Activated naive CD4-positive, alpha-beta T cell treated with anti-CD3 and anti-CD28 coated beads, Interleukin-2, amount 50 U/mL, for 72 hours (primary cell): ENCODE results near the gene DLG3. TPM values are rescaled to one million over a fixed set of nuclear protein-coding genes. Genes with fewer than 3 reads are reported as not detected.
"Not testable (repeated sequence)": the region's sequence is repeated elsewhere in the genome, so short reads cannot be mapped to it uniquely, and the experiment has no call there.

Source experiments
- ATAC-seq, 2 donors: fragments of 150-1000 bp; cut with Tn5 transposase; 2 replicates each; pipeline ENCODE4 v1.10.0; 2021; ENCODE audit warnings: mild to moderate bottlenecking in 2 of 2, moderate library complexity in 2 of 2
- DNase-seq, 2 donors: peaks; one replicate each; pipeline ENCODE4 v3.0.0; 2021 to 2022; ENCODE audit warnings: low spot score in 2 of 2
- H3K27ac Mint-ChIP-seq, 2 donors: one replicate each; pipeline ENCODE4 v1.8.0; 2022; ENCODE audit warnings: mild to moderate bottlenecking in 2 of 2, mixed read lengths in 2 of 2
- H3K36me3 Mint-ChIP-seq, 2 donors: one replicate each; pipeline ENCODE4 v1.8.0; 2022; ENCODE audit warnings: mixed read lengths in 2 of 2
- H3K9me3 Mint-ChIP-seq, 2 donors: one replicate each; pipeline ENCODE4 v1.8.0; 2022; ENCODE audit warnings: mixed read lengths in 2 of 2
- total RNA-seq, 2 donors: library from RNA; stranded (reverse); gene quantifications; one replicate each; pipeline ENCODE4 v1.2.3, GENCODE V29; 2022

Gene DLG3
- total RNA-seq, 2 donors from 2014 or later, result 7.9 to 27.0 TPM

DNA sequence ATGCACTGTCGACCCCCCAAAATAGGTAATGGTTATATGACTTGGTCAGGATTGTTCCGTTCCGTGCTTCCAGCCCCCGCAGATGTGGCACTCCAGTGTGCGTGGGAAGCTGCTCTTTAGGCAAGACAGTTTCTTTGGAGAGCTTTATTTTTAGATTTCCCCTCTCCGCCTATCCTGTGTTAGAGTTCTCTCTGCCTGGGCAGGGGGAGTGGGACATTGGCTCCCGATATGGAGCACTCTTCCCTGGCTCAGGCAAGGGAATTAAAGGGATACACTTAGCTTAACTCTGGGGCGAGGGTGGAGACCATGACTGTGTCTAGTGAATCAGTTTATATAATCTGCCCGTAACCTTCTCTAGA, 36.0 kb downstream of the DLG3 start:
- Mint-ChIP-seq H3K27ac (no peak overlapping the region), H3K36me3 (no peaks in the 10 kb centered on the region), H3K9me3 (no peaks in the 10 kb centered on the region)
- DNase-seq, result no peak
- no peak for ATAC-seq

DNA sequence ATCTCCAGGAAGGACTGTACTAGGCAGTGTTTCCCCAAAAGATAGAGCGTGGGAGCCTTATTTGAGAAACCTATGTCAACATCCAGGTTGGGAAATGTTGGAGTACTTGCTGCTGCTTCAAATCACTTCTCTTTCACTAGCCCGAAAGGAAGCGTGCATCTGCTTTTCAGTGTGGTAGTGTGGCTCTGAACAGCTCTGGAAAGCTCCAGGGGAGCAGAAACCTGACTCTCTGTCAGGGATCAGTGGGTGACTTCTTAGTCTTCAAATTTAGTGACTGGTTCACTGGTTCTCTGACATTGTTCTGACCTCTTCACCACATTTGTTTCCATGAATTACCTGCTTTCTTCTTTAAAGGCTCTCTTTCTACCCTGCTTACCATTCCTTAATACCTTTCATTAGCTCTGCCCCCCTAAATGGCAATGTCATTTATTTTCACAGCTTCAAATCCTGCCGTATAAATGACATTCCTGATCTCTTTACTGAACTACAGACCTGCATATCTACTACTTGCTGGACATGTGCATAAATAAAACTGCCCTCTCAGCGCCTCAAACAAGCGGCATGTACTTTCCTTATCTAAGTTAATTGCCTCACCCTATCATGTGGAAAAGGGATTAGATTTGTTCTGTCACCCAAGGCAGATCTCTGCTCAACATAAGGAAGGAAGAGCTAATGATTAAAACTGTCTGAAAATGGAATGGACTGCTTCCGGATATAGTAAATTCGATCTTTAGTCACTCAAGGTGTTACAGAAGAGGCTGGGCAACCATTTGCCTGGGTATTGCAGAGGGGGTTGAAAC, 37.0 kb downstream of the DLG3 start:
- ATAC-seq (no peak), DNase-seq (no peak)
- no peaks in the 10 kb centered on the region for H3K36me3 Mint-ChIP-seq
- no peaks in the 10 kb centered on the region for H3K9me3 Mint-ChIP-seq
- no peak overlapping the region for H3K27ac Mint-ChIP-seq

DNA sequence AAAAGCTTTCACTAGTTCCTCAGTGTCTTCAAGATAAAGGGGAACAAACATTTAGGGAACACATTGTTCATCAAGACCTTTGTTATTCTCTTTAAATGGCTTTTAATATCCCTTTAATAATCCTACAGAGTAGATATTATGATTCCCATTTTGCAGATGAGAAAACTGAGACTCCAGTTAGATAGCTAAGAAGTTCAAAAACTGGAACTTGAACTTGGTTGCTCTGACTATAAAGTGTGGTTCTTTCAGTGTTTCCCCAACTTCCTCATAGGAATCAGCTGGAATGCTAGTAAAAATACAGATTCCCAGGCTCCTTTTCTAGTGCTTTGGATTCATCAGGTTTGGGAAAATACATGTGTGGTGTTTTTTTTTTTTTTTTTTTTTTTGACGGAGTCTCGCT, 37.7 kb downstream of the DLG3 start:
- H3K27ac Mint-ChIP-seq, result no peak overlapping the region
- no peaks in the 10 kb centered on the region for H3K9me3 Mint-ChIP-seq
- DNase-seq, result no peak
- no peak for ATAC-seq
- H3K36me3 Mint-ChIP-seq, result no peaks in the 10 kb centered on the region

DNA sequence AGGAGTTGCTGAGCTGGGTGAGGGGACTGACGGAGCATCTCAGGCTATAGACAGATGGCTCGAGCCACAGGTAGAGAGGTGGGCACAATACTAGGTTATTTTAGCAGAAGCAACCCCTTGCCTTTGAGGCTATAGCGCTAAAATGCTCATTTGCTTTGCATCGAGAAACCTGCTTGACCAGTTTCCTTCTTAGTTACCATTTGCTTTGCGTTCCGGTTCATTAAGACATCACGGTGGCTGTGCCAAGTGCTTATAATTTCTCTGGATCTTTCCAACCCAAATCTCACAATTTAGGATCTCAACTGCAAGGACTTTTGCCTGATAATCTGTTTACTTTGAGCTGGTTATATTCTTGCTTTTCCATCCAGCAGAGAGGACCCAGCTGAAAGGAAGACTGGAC, 40.8 kb downstream of the DLG3 start:
- H3K27ac Mint-ChIP-seq, result no peak overlapping the region
- no peaks in the 10 kb centered on the region for H3K9me3 Mint-ChIP-seq
- no peak for DNase-seq
- ATAC-seq, result no peak
- H3K36me3 Mint-ChIP-seq, result no peaks in the 10 kb centered on the region

DNA sequence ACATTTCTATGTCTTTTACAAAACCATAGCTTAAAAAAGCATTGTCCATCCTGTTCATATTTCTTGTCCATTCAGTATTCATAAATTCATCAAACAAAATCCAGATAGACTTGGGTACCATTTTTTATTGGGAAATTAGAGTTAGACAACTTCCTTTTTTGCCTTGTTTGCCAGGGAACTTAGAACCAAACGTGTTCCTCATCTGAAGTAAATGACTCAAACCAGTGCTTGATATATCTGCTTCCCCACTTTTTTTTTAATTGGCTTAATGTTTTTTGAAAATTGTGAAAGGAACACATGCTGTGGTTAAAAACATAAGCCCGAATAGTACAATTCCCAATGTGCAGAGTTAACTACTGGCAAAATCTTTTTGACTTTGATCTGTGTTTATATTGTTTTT, 44.2 kb downstream of the DLG3 start:
- peaks cover 6 to 10% of the 10 kb centered on the region in 2 donors for H3K36me3 Mint-ChIP-seq
- ATAC-seq (no peak), DNase-seq (no peak)
- no peak overlapping the region for H3K27ac Mint-ChIP-seq
- H3K9me3 Mint-ChIP-seq, result no peaks in the 10 kb centered on the region

DNA sequence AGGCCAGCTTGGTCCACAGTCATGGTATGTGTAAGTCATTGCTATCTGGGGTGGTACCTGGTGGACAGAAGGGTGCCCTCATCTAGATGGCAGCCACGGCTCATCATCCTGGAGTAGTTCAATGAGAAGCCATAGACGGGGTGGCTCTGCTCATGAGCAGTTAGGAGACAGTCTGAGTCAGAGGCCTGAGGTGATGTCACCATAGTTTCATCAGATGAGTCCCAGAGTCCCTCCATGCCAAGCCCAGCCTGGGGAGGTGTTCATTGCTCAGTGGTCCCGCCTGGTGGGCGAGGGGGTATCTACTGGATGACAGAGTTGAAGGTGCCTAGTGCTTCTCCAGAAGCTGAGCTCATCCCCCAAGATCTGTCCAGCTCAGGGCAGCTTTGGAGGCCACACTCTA, 49.8 kb downstream of the DLG3 start:
- Mint-ChIP-seq H3K36me3 (peaks cover 6 to 10% of the 10 kb centered on the region in 2 donors), H3K27ac (peak overlapping the region in 1 of 2 donors; percentile 36), H3K9me3 (no peaks in the 10 kb centered on the region)
- ATAC-seq (peak; percentile 82 to 84), DNase-seq (peak in 1 of 2 donors; percentile 2)

DNA sequence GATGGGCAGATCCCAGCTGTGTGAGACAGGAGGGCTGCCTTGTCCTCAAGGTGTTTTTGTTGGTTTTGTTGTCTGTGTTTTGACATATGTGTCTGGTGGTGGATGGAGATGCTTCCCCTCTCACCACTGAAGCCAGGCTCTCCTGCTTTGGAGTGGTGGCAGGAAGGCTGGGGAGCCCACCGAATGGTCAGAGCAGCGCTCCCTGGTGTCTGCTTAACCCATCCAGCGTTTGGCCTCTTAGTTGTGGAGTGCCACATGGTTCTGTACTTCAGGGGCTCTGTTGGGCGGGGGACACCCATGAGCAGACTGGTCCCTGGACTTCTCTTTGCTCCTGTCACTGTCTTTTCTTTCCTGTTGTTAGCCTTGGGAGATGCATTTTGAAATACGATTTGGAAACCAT, 51.9 kb downstream of the DLG3 start:
- ATAC-seq (no peak), DNase-seq (no peak)
- Mint-ChIP-seq H3K27ac (no peak overlapping the region), H3K36me3 (peaks cover 6 to 10% of the 10 kb centered on the region in 2 donors), H3K9me3 (no peaks in the 10 kb centered on the region)

DNA sequence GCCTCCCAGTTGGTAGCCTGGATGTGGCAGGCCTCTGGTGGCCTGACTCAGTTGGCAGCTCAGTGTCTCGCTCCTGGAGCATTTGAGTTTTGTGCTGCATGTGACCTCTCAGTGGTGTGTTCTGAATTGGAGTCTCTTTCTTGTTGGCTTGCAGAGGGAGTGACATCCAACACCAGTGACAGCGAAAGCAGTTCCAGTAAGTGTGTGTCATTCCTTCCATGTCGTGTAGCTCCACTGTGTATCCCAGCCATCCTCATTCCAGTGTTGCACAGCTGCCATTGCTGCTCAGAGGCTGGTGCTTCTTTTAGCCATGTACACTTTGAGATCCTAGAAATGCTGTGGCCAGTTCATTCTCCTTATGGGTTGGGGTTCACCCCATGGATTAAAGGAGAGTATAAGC, 52.4 kb downstream of the DLG3 start:
- H3K9me3 Mint-ChIP-seq, result no peaks in the 10 kb centered on the region

DNA sequence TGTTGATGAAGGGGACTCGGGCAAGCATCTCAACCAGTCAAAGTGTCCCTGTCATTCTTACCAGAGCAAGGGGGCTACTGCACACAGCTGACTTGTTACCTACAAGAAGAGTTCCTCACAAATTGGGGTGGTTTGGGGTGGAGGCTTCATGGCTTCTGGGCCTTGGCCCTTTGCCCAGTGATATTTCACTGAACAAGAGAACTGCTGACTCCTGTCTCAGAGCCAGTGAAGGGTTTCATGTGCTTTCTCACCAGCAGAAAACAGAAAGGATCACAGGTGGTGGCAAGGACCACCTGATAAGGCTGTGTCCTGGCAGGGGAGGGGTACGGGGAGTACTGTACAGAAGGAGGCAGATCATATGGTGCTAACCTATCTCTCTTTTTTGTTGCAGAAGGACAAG, 53.5 kb downstream of the DLG3 start:
- ATAC-seq (no peak), DNase-seq (no peak)
- Mint-ChIP-seq H3K36me3 (no peaks in the 10 kb centered on the region), H3K9me3 (no peaks in the 10 kb centered on the region), H3K27ac (no peak overlapping the region)

More for the DNA sequence above, 52.4 kb downstream of the DLG3 start:
- no peak for ATAC-seq
- Mint-ChIP-seq H3K27ac (no peak overlapping the region), H3K36me3 (peaks cover 4 to 8% of the 10 kb centered on the region in 2 donors)
- no peak for DNase-seq

DNA sequence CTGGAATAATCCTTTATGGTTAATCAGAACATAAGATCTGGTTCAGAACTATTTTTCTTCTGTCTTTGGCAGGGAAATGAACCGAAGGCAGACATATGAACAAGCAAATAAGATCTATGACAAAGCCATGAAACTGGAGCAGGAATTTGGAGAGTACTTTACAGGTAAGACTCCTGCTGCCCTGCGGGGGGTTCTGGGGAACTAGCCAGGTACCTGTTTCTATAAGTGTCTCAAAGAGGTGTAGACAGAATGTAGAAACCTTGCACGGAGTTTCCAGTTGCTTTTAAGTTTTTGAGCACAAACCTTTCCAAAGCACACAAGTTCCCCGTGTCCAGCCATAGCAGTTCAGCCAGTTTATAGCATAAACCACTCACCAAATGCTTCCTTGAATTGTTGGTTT, 56.2 kb downstream of the DLG3 start:
- Mint-ChIP-seq H3K9me3 (no peaks in the 10 kb centered on the region), H3K36me3 (no peaks in the 10 kb centered on the region), H3K27ac (no peak overlapping the region)
- ATAC-seq (no peak), DNase-seq (no peak)

DNA sequence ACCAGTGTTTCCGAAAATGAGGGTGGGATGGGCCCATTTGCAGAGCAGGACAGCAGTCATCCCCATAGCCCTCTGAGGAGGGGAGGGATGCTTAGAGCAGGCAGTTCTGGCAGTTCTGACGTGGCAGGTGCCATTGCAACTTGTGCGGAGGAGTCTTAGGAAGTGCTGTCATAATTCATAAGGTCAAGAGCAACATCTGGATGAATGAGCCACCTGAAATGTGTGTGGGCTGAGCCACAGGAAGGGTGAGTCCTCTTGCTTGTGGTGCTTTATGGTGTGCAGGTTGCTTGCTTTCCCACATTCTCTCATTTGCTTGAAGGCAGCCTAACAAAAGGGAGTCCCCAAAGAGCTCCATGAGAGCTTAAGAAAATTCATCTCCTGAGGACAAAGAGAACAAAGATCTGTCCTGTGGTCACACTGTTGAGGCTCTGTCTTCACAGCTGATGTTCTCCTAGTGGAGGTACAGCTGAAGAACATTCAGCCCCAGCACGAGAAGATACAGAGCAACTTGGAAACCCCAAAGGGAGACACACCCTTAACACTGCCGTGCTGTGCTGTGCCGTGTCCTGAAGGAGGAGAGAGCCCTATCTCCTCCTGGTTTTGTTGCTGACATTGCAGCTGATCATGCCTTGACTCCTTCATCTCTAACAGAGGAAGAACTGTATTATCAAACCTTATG, 60.3 kb downstream of the DLG3 start:
- peak; percentile 71 to 93 for ATAC-seq
- DNase-seq, result no peak
- H3K36me3 Mint-ChIP-seq, result peaks cover 0 to 8% of the 10 kb centered on the region in 2 donors

DNA sequence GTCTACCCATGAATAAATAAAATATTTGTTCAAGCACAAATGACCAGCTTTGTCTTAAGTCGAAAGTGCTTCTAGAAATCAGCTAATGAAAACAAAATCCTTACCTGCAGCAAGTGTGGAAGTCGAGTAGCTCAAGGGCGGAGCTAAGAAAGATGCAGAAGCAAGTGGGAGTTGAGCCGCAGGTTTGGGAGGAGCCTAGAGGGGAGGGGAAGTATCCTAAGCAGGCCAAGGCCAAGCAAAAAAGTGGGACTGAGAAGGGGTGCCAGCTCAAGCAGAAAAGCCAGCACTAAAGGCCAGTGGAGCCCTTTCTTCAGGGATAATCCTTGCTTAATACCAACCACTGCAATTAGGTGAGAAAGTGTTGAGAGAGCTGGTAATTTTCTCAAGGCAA, 60.8 kb downstream of the DLG3 start:
- ATAC-seq, result no peak
- Mint-ChIP-seq H3K9me3 (peaks cover 5 to 9% of the 10 kb centered on the region in 2 donors), H3K36me3 (peaks cover 0 to 8% of the 10 kb centered on the region in 2 donors)

More for the DNA sequence above, 60.3 kb downstream of the DLG3 start:
- H3K27ac Mint-ChIP-seq, result peak overlapping the region; percentile 40 to 58
- H3K9me3 Mint-ChIP-seq, result peaks cover 5 to 9% of the 10 kb centered on the region in 2 donors

DNA sequence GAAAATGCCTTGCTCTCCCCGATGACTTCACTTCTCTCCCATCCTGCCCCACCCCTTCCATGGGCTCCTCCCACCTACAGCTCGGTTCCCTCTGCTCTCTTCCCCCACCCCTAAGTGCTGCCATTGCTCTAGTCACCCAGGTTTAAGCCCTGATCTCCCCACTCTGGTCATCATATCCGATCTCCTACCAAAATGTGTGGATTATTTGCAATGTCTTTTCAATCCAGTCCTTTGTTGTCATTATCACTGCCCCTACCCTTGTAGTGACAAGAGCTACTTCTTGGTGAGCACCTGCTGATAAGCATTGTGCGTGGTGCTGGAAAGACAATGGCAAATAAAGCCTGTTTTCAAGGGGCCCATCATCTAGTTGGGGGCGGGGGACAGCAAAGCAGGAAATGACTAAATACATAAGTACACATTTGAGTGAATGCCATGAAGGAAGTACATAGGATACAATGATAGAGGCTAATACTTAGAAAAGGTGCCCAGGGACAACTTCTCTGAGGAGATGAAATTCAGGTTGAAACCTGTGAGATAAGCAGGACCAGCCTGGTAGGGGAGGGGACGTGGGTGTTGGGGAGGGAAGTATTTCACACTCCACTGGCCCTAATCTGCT, 63.8 kb downstream of the DLG3 start:
- ATAC-seq (peak in 1 of 2 donors; percentile 79), DNase-seq (peak in 1 of 2 donors; percentile 3)
- Mint-ChIP-seq H3K27ac (no peak overlapping the region), H3K9me3 (peaks cover 5 to 9% of the 10 kb centered on the region in 2 donors), H3K36me3 (peaks cover 0 to 8% of the 10 kb centered on the region in 2 donors)

More for the DNA sequence above, 60.8 kb downstream of the DLG3 start:
- H3K27ac Mint-ChIP-seq, result peak overlapping the region in 1 of 2 donors; percentile 58
- DNase-seq, result no peak

DNA sequence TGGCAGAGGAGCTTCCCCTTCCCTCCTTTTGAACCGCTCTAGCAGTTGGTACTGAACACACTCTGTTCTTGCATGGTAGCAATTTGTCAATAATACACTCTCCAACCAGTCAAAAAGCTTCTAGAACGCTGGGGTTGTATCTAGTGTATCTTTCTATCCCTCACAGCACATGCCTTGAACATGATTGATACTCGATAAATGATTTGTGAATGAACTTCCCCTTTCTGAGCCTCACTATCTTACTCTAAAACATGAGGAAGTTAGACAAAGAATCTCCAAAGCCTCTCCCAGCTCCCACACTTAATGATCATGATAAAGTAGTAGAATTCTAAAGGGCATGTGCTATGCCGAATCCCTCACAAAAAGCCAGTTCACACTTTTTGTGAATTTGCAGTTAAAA, 64.4 kb downstream of the DLG3 start:
- ATAC-seq, result peak in 1 of 2 donors; percentile 17
- no peak for DNase-seq
- Mint-ChIP-seq H3K9me3 (peaks cover 5 to 9% of the 10 kb centered on the region in 2 donors), H3K36me3 (peaks cover 0 to 8% of the 10 kb centered on the region in 2 donors), H3K27ac (no peak overlapping the region)

DNA sequence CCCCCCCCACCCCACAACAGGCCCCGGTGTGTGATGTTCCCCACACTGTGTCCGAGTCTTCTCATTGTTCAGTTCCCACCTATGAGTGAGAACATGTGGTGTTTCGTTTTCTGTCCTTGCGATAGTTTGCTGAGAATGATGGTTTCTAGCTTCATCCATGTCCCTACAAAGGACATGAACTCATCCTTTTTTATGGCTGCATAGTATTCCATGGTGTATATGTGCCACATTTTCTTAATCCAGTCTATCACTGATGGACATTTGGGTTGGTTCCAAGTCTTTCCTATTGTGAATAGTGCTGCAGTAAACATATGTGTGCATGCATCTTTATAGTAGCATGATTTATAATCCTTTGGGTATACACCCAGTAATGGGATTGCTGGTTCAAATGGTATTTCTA, 70.6 kb downstream of the DLG3 start:
- H3K36me3 Mint-ChIP-seq, H3K9me3 Mint-ChIP-seq, DNase-seq, ATAC-seq, H3K27ac Mint-ChIP-seq: not testable (repeated sequence)

DNA sequence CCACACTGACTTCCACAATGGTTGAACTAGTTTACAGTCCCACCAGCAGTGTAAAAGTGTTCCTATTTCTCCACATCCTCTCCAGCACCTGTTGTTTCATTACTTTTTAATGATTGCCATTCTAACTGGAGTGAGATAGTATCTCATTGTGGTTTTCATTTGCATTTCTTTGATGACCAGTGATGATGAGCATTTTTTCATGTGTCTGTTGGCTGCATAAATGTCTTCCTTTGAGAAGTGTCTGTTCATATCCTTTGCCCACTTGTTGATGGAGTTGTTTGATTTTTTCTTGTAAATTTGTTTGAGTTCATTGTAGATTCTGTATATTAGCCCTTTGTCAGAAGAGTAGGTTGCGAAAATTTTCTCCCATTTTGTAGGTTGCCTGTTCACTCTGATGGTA, 71.1 kb downstream of the DLG3 start:
- not testable (repeated sequence) for H3K9me3 Mint-ChIP-seq, ATAC-seq, DNase-seq, H3K27ac Mint-ChIP-seq, H3K36me3 Mint-ChIP-seq

DNA sequence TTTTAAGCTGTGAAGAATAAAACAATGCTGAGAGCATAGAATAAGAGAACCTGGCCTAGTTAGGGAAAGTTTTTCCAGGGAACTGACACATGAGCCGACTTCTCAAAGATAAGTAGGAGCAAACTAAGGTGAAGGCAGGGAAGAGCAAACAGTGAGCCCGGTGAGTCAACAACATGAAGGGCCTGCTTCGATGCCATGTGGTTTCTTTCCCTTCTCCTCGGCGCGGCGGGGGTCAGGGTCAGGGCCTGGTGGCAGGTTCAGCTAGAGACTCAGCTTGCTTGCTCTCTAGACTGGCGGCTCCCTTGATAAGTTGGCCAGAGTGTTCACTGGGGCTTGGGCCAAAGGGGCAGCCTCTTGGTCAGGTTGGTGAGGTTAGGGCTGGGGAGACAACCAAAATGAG, 81.1 kb downstream of the DLG3 start:
- DNase-seq (no peak), ATAC-seq (no peak)
- H3K27ac Mint-ChIP-seq, result no peak overlapping the region
- no peaks in the 10 kb centered on the region for H3K36me3 Mint-ChIP-seq
- H3K9me3 Mint-ChIP-seq, result no peaks in the 10 kb centered on the region
